ENCODE results near the gene LAMB4. TPM values are rescaled to one million over a fixed set of nuclear protein-coding genes. Genes with fewer than 3 reads are reported as not detected.

LAMB4 gene
- total RNA-seq, 4 donors from 2014 or later = 0.60 to 3.0 TPM; not detected in 2

GRCh38 chr7:108076156-108076555, 54.0 kb downstream of the LAMB4 start:
- no peak for ATAC-seq (ENCODE audit: low FRiP score)
- DNase-seq (ENCODE audit: low spot score) = no peak
- TF ChIP-seq CTCF (IDR thresholded peaks at IDR 0.05) = no peak

- no peak for TF ChIP-seq CTCF (IDR thresholded peaks at IDR 0.05)
- ATAC-seq (ENCODE audit: low FRiP score) = no peak
- no peak for DNase-seq (ENCODE audit: low spot score)
Measured at GRCh38 chr7:108073305-108074070, 56.7 kb downstream of the LAMB4 start.

GRCh38 chr7:108072739-108073138, 57.4 kb downstream of the LAMB4 start:
- ATAC-seq (ENCODE audit: low FRiP score) (no peak), DNase-seq (ENCODE audit: low spot score) (no peak)

GRCh38 chr7:108072116-108072515, 58.0 kb downstream of the LAMB4 start:
- no peak for TF ChIP-seq CTCF (IDR thresholded peaks at IDR 0.05)
- no peak for DNase-seq (ENCODE audit: low spot score)
- no peak for ATAC-seq (ENCODE audit: low FRiP score)

More at GRCh38 chr7:108072739-108073138, 57.4 kb downstream of the LAMB4 start:
- no peak for TF ChIP-seq CTCF (IDR thresholded peaks at IDR 0.05)

GRCh38 chr7:108071551-108071950, 58.6 kb downstream of the LAMB4 start:
- DNase-seq (ENCODE audit: low spot score) (no peak), ATAC-seq (ENCODE audit: low FRiP score) (no peak)
- TF ChIP-seq CTCF (IDR thresholded peaks at IDR 0.05) = no peak

GRCh38 chr7:108069646-108070045, 60.5 kb downstream of the LAMB4 start:
- ATAC-seq (ENCODE audit: low FRiP score) = no peak
- no peak for TF ChIP-seq CTCF (IDR thresholded peaks at IDR 0.05)

GRCh38 chr7:108067844-108068243, 62.3 kb downstream of the LAMB4 start:
- TF ChIP-seq CTCF (IDR thresholded peaks at IDR 0.05) = no peak
- ATAC-seq (ENCODE audit: low FRiP score) = no peak

More at GRCh38 chr7:108069646-108070045, 60.5 kb downstream of the LAMB4 start:
- DNase-seq (ENCODE audit: low spot score) = no peak

More at GRCh38 chr7:108067844-108068243, 62.3 kb downstream of the LAMB4 start:
- DNase-seq (ENCODE audit: low spot score) = no peak

Measured in omental fat pad (tissue), 4 donors.